Suprapubic skin (tissue), 4 donors: ENCODE data around the gene GNAQ.

ENCODE experiments used
- CTCF ChIP-seq, 2 donors: fragments of 200-600 bp in 1 of 2; fragments of 450-650 bp in 1 of 2; sonication (generic) in 1 of 2; IDR thresholded peaks; one replicate each; pipeline ENCODE4 v1.5.1; 2016 to 2019; ENCODE audit warnings: antibody characterized with exemption in 2 of 2, mild to moderate bottlenecking in 1 of 2, moderate library complexity in 1 of 2
- EP300 ChIP-seq: sonication (generic); formaldehyde crosslinking; IDR thresholded peaks from one replicate; pipeline ENCODE4 v1.6.1; 2017; ENCODE audit warnings: antibody characterized with exemption
- POLR2A ChIP-seq, 2 donors: fragments of 450-650 bp; IDR thresholded peaks; one replicate each; pipeline ENCODE4 v1.6.1; 2017; ENCODE audit warnings: antibody characterized with exemption in 2 of 2, mild to moderate bottlenecking in 2 of 2, moderate library complexity in 2 of 2
- POLR2AphosphoS5 ChIP-seq, 3 donors: sonication (generic); formaldehyde crosslinking; IDR thresholded peaks; one replicate each; pipeline ENCODE4 v1.6.1; 2017; ENCODE audit warnings: antibody characterized with exemption in 3 of 3

GRCh38 chr9:77974434-77974833 is 57.2 kb downstream of the GNAQ start:
- no peak for TF ChIP-seq CTCF (IDR thresholded peaks at IDR 0.05)
- TF ChIP-seq POLR2AphosphoS5 (IDR thresholded peaks at IDR 0.05), result no peak
- no peak for TF ChIP-seq POLR2A (IDR thresholded peaks at IDR 0.05)
- TF ChIP-seq EP300, result no peak
